ENCODE data around the gene NACA2.

GRCh38 chr17:61571624-61572023, 19.4 kb downstream of the NACA2 start:
- TF ChIP-seq CTCF (IDR thresholded peaks at IDR 0.05 in 8 of 11, conservative IDR thresholded peaks at IDR 0.05 in 3 of 11) (no peak), POLR2A (IDR thresholded peaks at IDR 0.05) (no peak)
